HepG2 (cell line): ENCODE data around the gene CCDC174. TPM values are rescaled to one million over a fixed set of nuclear protein-coding genes. Genes with fewer than 3 reads are reported as not detected.

Source experiments
- EZH2 ChIP-seq: conservative IDR thresholded peaks from 2 replicates; pipeline ENCODE4 v1.6.1; 2012; ENCODE audit warnings: mild to moderate bottlenecking, low read depth, low read length, moderate library complexity
- GATAD1 ChIP-seq: IDR thresholded peaks from 2 replicates; pipeline ENCODE4 v1.6.1; 2016; ENCODE audit warnings: missing genetic modification reagents, missing compliant biosample characterization
- HNF1B ChIP-seq: sonication (generic); formaldehyde crosslinking; IDR thresholded peaks from 2 replicates; pipeline ENCODE4 v1.5.1; 2020; ENCODE audit warnings: mild to moderate bottlenecking, moderate library complexity, missing genetic modification reagents
- ISX ChIP-seq: sonication (generic); formaldehyde crosslinking; conservative IDR thresholded peaks from 2 replicates; pipeline ENCODE4 v1.5.0; 2020; ENCODE audit warnings: missing genetic modification reagents
- KMT2A ChIP-seq: sonication (generic); formaldehyde crosslinking; IDR thresholded peaks from 2 replicates; pipeline ENCODE4 v1.4.0; 2020; ENCODE audit warnings: missing genetic modification reagents
- MAF1 ChIP-seq: sonication (generic); formaldehyde crosslinking; IDR thresholded peaks from 2 replicates; pipeline ENCODE4 v1.5.0; 2020; ENCODE audit warnings: missing genetic modification reagents, borderline replicate concordance
- MNT ChIP-seq: fragments of 450-650 bp; IDR thresholded peaks from 2 replicates; pipeline ENCODE4 v1.6.1; 2016
- NR2F6 ChIP-seq, 2 experiments: IDR thresholded peaks; 2 replicates each; pipeline ENCODE4 v1.6.1; 2016; ENCODE audit warnings: antibody characterized with exemption in 1 of 2, mild to moderate bottlenecking in 1 of 2
- REST ChIP-seq, 2 experiments: IDR thresholded peaks; 2 replicates each; pipeline ENCODE4 v1.6.1; 2011 to 2012; ENCODE audit warnings: low read length in 2 of 2, borderline replicate concordance in 1 of 2, low read depth in 1 of 2, mild to moderate bottlenecking in 1 of 2, moderate library complexity in 1 of 2
- SALL2 ChIP-seq: sonication (generic); formaldehyde crosslinking; IDR thresholded peaks from 2 replicates; pipeline ENCODE4 v1.8.1; 2023; ENCODE audit warnings: mild to moderate bottlenecking, missing genetic modification reagents, inconsistent platforms
- TGIF2 ChIP-seq: IDR thresholded peaks from 2 replicates; pipeline ENCODE4 v1.6.1; 2016; ENCODE audit warnings: control low read depth, missing compliant biosample characterization
- ZBTB7B ChIP-seq: sonication (generic); formaldehyde crosslinking; IDR thresholded peaks from 2 replicates; pipeline ENCODE4 v1.4.0; 2020; ENCODE audit warnings: missing genetic modification reagents
- ZNF784 ChIP-seq: sonication (generic); formaldehyde crosslinking; IDR thresholded peaks from 2 replicates; pipeline ENCODE4 v1.5.1; 2020; ENCODE audit warnings: missing genetic modification reagents, mild to moderate bottlenecking, borderline replicate concordance
- ZNF816 ChIP-seq: sonication (generic); formaldehyde crosslinking; IDR thresholded peaks from 2 replicates; pipeline ENCODE4 v1.8.0; 2022; ENCODE audit warnings: missing genetic modification reagents, mild to moderate bottlenecking, borderline replicate concordance
- polyA plus RNA-seq, 8 experiments: library from polyadenylated mRNA; depleted of rRNA in 3 of 8; stranded (reverse) in 7 of 8; unstranded in 1 of 8; fragments of >200 nt; fragmentation: Illumina TruSeq in 4 of 8; extraction: Trizol in 4 of 8; gene quantifications; 2 replicates each; pipeline versions ENCODE4 v1.2.1 to v1.2.3, GENCODE V29; 2011 to 2016; ENCODE audit warnings: low read depth in 4 of 8, missing spikeins in 1 of 8, mixed read lengths in 1 of 8; ENCODE audit not compliant: insufficient read depth in 1 of 8
- total RNA-seq, 5 experiments: library from RNA; depleted of rRNA; stranded (reverse); fragments of >200 nt; fragmentation: Illumina TruSeq; extraction: Trizol; gene quantifications; 2 replicates each; pipeline ENCODE4 v1.2.3, GENCODE V29; 2016; ENCODE audit warnings: low read depth in 1 of 5

Gene CCDC174
- total and polyA plus RNA-seq, 2 of the 13 experiments (the other 11 are each of a cell fraction or from before 2014, with no cell fraction given), result 5.4 to 11.0 TPM

- TF ChIP-seq ZNF816 (CRISPR knock-in tag), result no peak
- peak in 1 of 2 experiments; percentile 67; a peak in 1 of 4 replicates for TF ChIP-seq REST (IDR thresholded peaks at IDR 0.05; ENCODE audit: borderline replicate concordance in 1 of 2, low read depth in 1 of 2, low read length in 2 of 2)
- no peak for TF ChIP-seq EZH2
- TF ChIP-seq NR2F6 (IDR thresholded peaks at IDR 0.05), result peak; percentile 92
- peak; percentile 94 for TF ChIP-seq NR2F6 (CRISPR knock-in tag; IDR thresholded peaks at IDR 0.05)
- TF ChIP-seq ZNF784, result peak; percentile 92; the same call in 1 of the 2 replicates
- peak; percentile 81 for TF ChIP-seq MNT
- peak; percentile 86; the same call in 1 of the 2 replicates for TF ChIP-seq SALL2
- peak; percentile 75 for TF ChIP-seq GATAD1
- 0 out of 2 replicates have a peak, but pooled peaks have one; percentile 74 for TF ChIP-seq MAF1
- no peak for TF ChIP-seq ISX (CRISPR knock-in tag)
- TF ChIP-seq ZBTB7B (CRISPR knock-in tag), result peak; percentile 66; the same call in 1 of the 2 replicates
- peak; percentile 93 for TF ChIP-seq HNF1B (CRISPR knock-in tag)
- TF ChIP-seq KMT2A (CRISPR knock-in tag), result peak; percentile 59; the same call in 1 of the 2 replicates
- 0 out of 2 replicates have a peak, but pooled peaks have one; percentile 54 for TF ChIP-seq TGIF2 (CRISPR knock-in tag)
Measured at GRCh38 chr3:14678015-14678503, 26.5 kb downstream of the CCDC174 start (continued).
